ENCODE measurements around the gene FGF8.
"Not testable (repeated sequence)": the region's sequence is repeated elsewhere in the genome, so short reads cannot be mapped to it uniquely, and the experiment has no call there.

FGF8 gene

DNA sequence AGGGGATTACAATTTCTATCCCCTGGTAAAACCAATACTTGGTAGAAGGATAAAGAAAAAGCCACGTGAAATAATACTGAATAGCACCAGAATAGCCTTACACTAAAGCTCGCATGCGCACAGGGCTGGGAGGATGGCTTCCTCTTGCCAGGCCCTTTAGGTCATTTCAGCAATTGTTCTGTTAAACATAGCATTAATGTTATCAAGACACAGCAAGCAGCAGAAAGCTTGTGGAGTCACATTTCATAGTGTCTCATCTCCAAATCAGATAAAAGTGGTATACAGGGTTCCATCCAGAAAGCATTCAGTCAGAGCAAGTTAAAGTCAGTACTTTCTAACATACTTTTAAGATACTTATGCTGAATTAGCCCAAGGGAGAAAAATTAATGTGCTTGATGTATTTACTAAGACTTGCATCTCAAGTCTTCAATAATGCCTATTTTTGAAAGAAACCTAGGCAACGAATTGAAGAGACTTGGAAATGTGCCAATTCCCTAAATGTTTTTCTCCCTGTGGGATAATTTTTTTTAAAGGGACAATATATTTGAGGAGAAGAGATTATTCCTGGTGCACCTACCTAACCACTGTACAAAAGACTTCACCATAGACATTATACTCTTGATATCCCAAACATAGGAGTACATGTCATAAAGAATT is 21.6 kb upstream of the FGF8 start:
- TF ChIP-seq EZH2phosphoT487 (IDR thresholded peaks at IDR 0.05; ENCODE audit: low read depth), result no peak
- TF ChIP-seq, protein P1, sequence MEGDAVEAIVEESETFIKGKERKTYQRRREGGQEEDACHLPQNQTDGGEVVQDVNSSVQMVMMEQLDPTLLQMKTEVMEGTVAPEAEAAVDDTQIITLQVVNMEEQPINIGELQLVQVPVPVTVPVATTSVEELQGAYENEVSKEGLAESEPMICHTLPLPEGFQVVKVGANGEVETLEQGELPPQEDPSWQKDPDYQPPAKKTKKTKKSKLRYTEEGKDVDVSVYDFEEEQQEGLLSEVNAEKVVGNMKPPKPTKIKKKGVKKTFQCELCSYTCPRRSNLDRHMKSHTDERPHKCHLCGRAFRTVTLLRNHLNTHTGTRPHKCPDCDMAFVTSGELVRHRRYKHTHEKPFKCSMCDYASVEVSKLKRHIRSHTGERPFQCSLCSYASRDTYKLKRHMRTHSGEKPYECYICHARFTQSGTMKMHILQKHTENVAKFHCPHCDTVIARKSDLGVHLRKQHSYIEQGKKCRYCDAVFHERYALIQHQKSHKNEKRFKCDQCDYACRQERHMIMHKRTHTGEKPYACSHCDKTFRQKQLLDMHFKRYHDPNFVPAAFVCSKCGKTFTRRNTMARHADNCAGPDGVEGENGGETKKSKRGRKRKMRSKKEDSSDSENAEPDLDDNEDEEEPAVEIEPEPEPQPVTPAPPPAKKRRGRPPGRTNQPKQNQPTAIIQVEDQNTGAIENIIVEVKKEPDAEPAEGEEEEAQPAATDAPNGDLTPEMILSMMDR (IDR thresholded peaks at IDR 0.05; ENCODE audit: low read depth, low read length), result no peak
- Histone ChIP-seq H3K4me1 (ENCODE audit: low read length) (no peaks in the 10 kb centered on the region), H3K4me2 (ENCODE audit: low read length) (no peak overlapping the region), H3K27ac (ENCODE audit: low read length) (no peak overlapping the region), H3K9me3 (ENCODE audit: insufficient read depth, low read length) (no peaks in the 10 kb centered on the region), H3K36me3 (replicated peaks; ENCODE audit: low read depth, low read length) (peaks cover 48% of the 10 kb centered on the region), H2AFZ (ENCODE audit: low read depth, low read length) (no peak overlapping the region), H3K9ac (ENCODE audit: low read length) (no peak overlapping the region), H3K4me3 (ENCODE audit: low read length) (no peak overlapping the region), H3K79me2 (ENCODE audit: low read length) (peaks cover 15% of the 10 kb centered on the region; the same call in 1 of the 2 replicates), H3K27me3 (ENCODE audit: low read depth, low read length) (no peaks in the 10 kb centered on the region), H4K20me1 (ENCODE audit: insufficient read depth, low read length) (peaks cover 6% of the 10 kb centered on the region)

DNA sequence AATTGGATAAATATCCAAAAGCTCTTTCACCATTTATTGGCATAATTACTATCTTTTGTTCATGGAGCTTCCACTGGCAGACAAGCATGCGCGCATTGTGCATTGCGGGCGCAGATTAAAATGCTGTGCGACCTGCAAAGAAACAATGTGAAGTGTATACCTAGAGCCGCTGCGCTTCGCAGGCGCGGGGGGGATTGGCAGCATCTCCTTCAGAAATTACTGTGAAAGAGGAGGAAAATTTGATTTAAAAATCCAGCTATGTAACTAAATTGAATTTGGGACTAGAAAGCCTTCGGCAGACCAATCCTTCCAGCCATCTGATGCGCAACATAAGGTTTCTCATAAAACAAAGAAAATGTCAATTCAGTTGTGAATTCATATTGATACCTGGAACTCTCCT is 17.6 kb upstream of the FGF8 start:
- Histone ChIP-seq H2AFZ (ENCODE audit: low read depth, low read length) (no peak overlapping the region), H3K36me3 (replicated peaks; ENCODE audit: low read depth, low read length) (peaks cover 41% of the 10 kb centered on the region), H3K79me2 (ENCODE audit: low read length) (peaks cover 9% of the 10 kb centered on the region; the same call in 1 of the 2 replicates), H3K4me3 (ENCODE audit: low read length) (no peak overlapping the region), H3K4me1 (ENCODE audit: low read length) (no peaks in the 10 kb centered on the region), H3K9ac (ENCODE audit: low read length) (no peak overlapping the region), H3K27ac (ENCODE audit: low read length) (no peak overlapping the region), H3K27me3 (ENCODE audit: low read depth, low read length) (no peaks in the 10 kb centered on the region), H4K20me1 (ENCODE audit: insufficient read depth, low read length) (no peaks in the 10 kb centered on the region; the same call in 1 of the 2 replicates), H3K4me2 (ENCODE audit: low read length) (no peak overlapping the region), H3K9me3 (ENCODE audit: insufficient read depth, low read length) (no peaks in the 10 kb centered on the region)
- TF ChIP-seq, protein P1 (IDR thresholded peaks at IDR 0.05; ENCODE audit: low read depth, low read length), result no peak
- no peak for TF ChIP-seq EZH2phosphoT487 (IDR thresholded peaks at IDR 0.05; ENCODE audit: low read depth)

DNA sequence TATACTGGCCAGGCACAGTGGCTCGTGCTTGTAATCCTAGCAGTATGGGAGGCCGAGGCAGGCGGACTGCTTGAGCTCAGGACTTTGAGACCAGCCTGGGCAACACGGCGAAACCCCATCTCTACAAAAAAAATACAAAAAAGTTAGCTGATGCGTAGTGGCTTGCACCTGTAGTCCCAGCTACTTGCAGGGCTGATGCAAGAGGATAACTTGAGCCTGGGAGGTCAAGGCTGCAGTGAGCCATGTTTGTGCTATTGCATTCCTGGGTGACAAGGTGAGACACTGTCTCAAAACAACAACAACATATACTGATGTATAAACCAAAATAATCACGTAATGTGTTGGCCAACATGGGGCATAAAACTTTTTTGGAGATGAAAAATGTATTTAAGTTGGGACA is 13.8 kb upstream of the FGF8 start:
- Histone ChIP-seq H3K9ac (ENCODE audit: low read length) (no peak overlapping the region), H2AFZ (ENCODE audit: low read depth, low read length) (no peak overlapping the region), H3K27ac (ENCODE audit: low read length) (no peak overlapping the region), H3K79me2 (ENCODE audit: low read length) (no peaks in the 10 kb centered on the region), H3K4me1 (ENCODE audit: low read length) (no peaks in the 10 kb centered on the region), H3K4me2 (ENCODE audit: low read length) (no peak overlapping the region), H3K36me3 (replicated peaks; ENCODE audit: low read depth, low read length) (peaks cover 40% of the 10 kb centered on the region), H3K9me3 (ENCODE audit: insufficient read depth, low read length) (no peaks in the 10 kb centered on the region), H3K4me3 (ENCODE audit: low read length) (no peak overlapping the region), H4K20me1 (ENCODE audit: insufficient read depth, low read length) (no peaks in the 10 kb centered on the region), H3K27me3 (ENCODE audit: low read depth, low read length) (no peaks in the 10 kb centered on the region)
- TF ChIP-seq, protein P1 (IDR thresholded peaks at IDR 0.05; ENCODE audit: low read depth, low read length), result no peak
- TF ChIP-seq EZH2phosphoT487 (IDR thresholded peaks at IDR 0.05; ENCODE audit: low read depth), result no peak

DNA sequence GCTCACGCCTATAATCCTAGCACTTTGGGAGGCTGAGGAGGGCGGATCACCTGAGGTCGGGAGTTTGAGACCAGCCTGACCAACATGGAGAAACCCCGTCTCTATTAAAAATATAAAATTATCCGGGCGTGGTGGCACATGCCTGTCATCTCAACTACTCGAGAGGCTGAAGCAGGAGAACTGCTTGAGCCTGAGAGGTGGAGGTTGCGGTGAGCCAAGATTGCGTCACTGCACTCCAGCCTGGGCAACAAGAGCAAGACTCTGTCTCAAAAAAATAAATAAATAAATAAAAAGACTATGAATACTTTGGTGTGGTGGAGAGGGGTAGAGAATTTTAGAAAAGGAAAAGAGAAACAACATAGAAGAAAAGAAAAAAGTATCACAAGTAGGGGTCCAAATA is 13.3 kb upstream of the FGF8 start:
- not testable (repeated sequence) for H3K4me2 ChIP-seq (ENCODE audit: low read length); H3K9ac ChIP-seq (ENCODE audit: low read length); H2AFZ ChIP-seq (ENCODE audit: low read depth, low read length); H3K9me3 ChIP-seq (ENCODE audit: insufficient read depth, low read length); H3K27me3 ChIP-seq (ENCODE audit: low read depth, low read length); H3K79me2 ChIP-seq (ENCODE audit: low read length); H4K20me1 ChIP-seq (ENCODE audit: insufficient read depth, low read length); H3K4me3 ChIP-seq (ENCODE audit: low read length); H3K27ac ChIP-seq (ENCODE audit: low read length); H3K4me1 ChIP-seq (ENCODE audit: low read length)
- peaks cover 40% of the 10 kb centered on the region for H3K36me3 ChIP-seq (replicated peaks; ENCODE audit: low read depth, low read length)
